Measurements from ENCODE around the gene ZGPAT. TPM values are rescaled to one million over a fixed set of nuclear protein-coding genes. Genes with fewer than 3 reads are reported as not detected.

Gene ZGPAT
- total and polyA plus RNA-seq, 2 of the 4 experiments (the other 2 are of a cell fraction) = 13.4 to 20.2 TPM

DNA sequence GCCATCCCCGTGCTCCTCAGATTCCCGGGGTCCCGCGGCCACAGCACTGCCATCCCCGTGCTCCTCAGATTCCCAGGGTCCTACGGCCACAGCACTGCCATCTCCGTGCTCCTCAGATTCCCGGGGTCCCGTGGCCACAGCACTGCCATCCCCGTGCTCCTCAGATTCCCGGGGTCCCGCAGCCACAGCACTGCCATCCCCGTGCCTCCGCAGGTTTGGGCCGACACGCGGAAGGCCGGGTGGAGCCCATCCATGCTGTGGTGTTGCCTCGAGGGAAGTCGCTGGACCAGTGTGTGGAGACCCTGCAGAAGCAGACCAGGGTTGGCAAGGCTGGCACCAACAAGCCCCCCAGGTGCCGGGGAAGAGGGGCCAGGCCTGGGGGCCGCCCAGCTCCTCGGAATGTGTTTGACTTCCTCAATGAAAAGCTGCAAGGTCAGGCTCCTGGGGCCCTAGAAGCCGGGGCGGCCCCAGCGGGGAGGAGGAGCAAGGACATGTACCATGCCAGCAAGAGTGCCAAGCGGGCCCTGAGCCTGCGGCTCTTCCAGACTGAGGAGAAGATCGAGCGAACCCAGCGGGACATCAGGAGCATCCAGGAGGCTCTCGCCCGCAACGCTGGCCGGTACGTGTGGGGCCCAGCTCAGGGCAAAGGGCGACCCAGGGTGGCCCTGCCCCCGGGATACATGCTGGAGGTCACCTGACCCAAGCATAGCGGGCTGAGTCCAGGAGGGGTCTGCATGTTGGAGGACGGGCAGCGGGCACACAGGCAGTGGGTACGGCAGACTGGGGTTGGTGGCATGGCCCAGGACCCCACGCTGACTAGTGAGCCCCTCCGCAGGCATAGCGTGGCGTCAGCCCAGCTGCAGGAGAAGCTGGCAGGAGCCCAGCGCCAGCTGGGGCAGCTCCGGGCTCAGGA is 27.4 kb downstream of the ZGPAT start:
- H3K4ac ChIP-seq (ENCODE audit: low read depth, low read length) = no peak overlapping the region
- dilution Hi-C loops (cut with HindIII; ENCODE audit: low sequenced_read_pairs, unreplicated experiment) = no loop called here
- H2BK120ac ChIP-seq (ENCODE audit: low read depth, low read length) = no peak overlapping the region
- no peak overlapping the region for H2BK15ac ChIP-seq (ENCODE audit: low read depth, low read length)
- in situ Hi-C loops (cut with MboI; ENCODE audit: low sequenced_read_pairs) = no loop called here
- H2AK9ac ChIP-seq (replicated peaks; ENCODE audit: low read depth, low read length, poor library complexity) = no peak overlapping the region
- ChIA-PET POLR2A (ENCODE audit: unreplicated experiment) (no interaction called here), CTCF (no interaction called here)
- no peak overlapping the region for H2BK5ac ChIP-seq (ENCODE audit: low read depth, low read length, poor library complexity, severe bottlenecking)
- no peak overlapping the region for H4K91ac ChIP-seq (ENCODE audit: insufficient read depth, low read depth, low read length)
- BruUV-seq (replicated peaks) = no TSS peak
- no peak overlapping the region for H3K27ac ChIP-seq (ENCODE audit: insufficient read depth, low read length)
- H2AFZ ChIP-seq (replicated peaks; ENCODE audit: low read length, poor library complexity) = no peak overlapping the region
- no peak overlapping the region for H3K18ac ChIP-seq (ENCODE audit: low read depth, low read length)
- no peak overlapping the region for H3K23ac ChIP-seq (ENCODE audit: low read depth, low read length)
- H4K8ac ChIP-seq (ENCODE audit: low read depth in 2 of 2, low read length in 2 of 2) = no peak overlapping the region
- H4K5ac ChIP-seq (ENCODE audit: low read depth, low read length) = no peak overlapping the region
- no peak overlapping the region for H2AK5ac ChIP-seq (ENCODE audit: low read depth, low read length)
- DNase-seq (no peak), ATAC-seq (ENCODE audit: low read depth) (no peak)
- 93% methylated on average over 37 of the region's 48 CpGs; no CpG with 5 or more reads in 1 of the 2 experiments for WGBS, 2 experiments (ENCODE audit: extremely low coverage in 2 of 2, insufficient read length in 1 of 2)
- H3K36me3 ChIP-seq (ENCODE audit: control insufficient read depth, insufficient read depth, low read length) = peaks cover 34% of the 10 kb centered on the region
- peaks cover 38% of the 10 kb centered on the region for H4K20me1 ChIP-seq (ENCODE audit: insufficient read depth, low read length)
- H3K9me1 ChIP-seq (ENCODE audit: insufficient read depth, low read length) = peaks cover 17% of the 10 kb centered on the region
- no peaks in the 10 kb centered on the region for H3K9me3 ChIP-seq (ENCODE audit: control insufficient read depth, insufficient read depth, low read length)
- peaks cover 21 to 39% of the 10 kb centered on the region in 2 experiments for H3K79me1 ChIP-seq (ENCODE audit: low read depth in 1 of 2, low read length in 2 of 2)
- no peak overlapping the region for H2BK20ac ChIP-seq (ENCODE audit: low read depth, low read length)
- intact Hi-C loops (cut with micrococcal nuclease) = no loop called here
- no peaks in the 10 kb centered on the region for H3K27me3 ChIP-seq (ENCODE audit: control insufficient read depth, insufficient read depth, low read length)
- H3K14ac ChIP-seq (replicated peaks; ENCODE audit: low read depth, low read length) = no peak overlapping the region
- H3K56ac ChIP-seq (ENCODE audit: extremely low read depth, insufficient read depth, low read length) = no peak overlapping the region
- TF ChIP-seq USF2 (IDR thresholded peaks at IDR 0.05; ENCODE audit: low read depth, low read length) = no peak
- TF ChIP-seq MAZ (IDR thresholded peaks at IDR 0.05; ENCODE audit: borderline replicate concordance, low read depth, low read length) = no peak
- TF ChIP-seq, protein P1, sequence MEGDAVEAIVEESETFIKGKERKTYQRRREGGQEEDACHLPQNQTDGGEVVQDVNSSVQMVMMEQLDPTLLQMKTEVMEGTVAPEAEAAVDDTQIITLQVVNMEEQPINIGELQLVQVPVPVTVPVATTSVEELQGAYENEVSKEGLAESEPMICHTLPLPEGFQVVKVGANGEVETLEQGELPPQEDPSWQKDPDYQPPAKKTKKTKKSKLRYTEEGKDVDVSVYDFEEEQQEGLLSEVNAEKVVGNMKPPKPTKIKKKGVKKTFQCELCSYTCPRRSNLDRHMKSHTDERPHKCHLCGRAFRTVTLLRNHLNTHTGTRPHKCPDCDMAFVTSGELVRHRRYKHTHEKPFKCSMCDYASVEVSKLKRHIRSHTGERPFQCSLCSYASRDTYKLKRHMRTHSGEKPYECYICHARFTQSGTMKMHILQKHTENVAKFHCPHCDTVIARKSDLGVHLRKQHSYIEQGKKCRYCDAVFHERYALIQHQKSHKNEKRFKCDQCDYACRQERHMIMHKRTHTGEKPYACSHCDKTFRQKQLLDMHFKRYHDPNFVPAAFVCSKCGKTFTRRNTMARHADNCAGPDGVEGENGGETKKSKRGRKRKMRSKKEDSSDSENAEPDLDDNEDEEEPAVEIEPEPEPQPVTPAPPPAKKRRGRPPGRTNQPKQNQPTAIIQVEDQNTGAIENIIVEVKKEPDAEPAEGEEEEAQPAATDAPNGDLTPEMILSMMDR (conservative IDR thresholded peaks at IDR 0.05; ENCODE audit: low read depth, low read length) = no peak
- no peak for TF ChIP-seq CHD1 (IDR thresholded peaks at IDR 0.05; ENCODE audit: low read depth, low read length)
- TF ChIP-seq ELK1 (IDR thresholded peaks at IDR 0.05; ENCODE audit: borderline replicate concordance, low read depth, low read length) = no peak
- TF ChIP-seq RFX5 (IDR thresholded peaks at IDR 0.05; ENCODE audit: low read depth, low read length) = no peak
- no peak for TF ChIP-seq SMC3 (IDR thresholded peaks at IDR 0.05; ENCODE audit: low read depth, low read length)
- TF ChIP-seq POLR2A (IDR thresholded peaks at IDR 0.05; ENCODE audit: low read depth, low read length) = no peak
- no peak for TF ChIP-seq RAD21 (IDR thresholded peaks at IDR 0.05; ENCODE audit: low read length)
- no peak for TF ChIP-seq MAFK (IDR thresholded peaks at IDR 0.05; ENCODE audit: low read depth, low read length)
- TF ChIP-seq NFE2L2 (IDR thresholded peaks at IDR 0.05; ENCODE audit: low read depth, low read length) = no peak
- TF ChIP-seq RCOR1 (IDR thresholded peaks at IDR 0.05; ENCODE audit: insufficient replicate concordance, low read length) = no peak
- H3K9ac ChIP-seq (ENCODE audit: low read depth, low read length) = no peak overlapping the region
- peaks cover 5% of the 10 kb centered on the region; the same call in 1 of the 2 replicates for H3K4me1 ChIP-seq (ENCODE audit: control insufficient read depth, insufficient read depth, low read length)
- H3K4me3 ChIP-seq (ENCODE audit: insufficient read depth, low read depth, low read length) = no peak overlapping the region
- H3K4me2 ChIP-seq (ENCODE audit: low read depth, low read length) = no peak overlapping the region

Data from IMR-90 (cell line).